Retinal pigment epithelial cell (primary cell): ENCODE measurements around the gene PMEPA1.

ENCODE experiments used
- DNase-seq: peaks from one replicate; pipeline ENCODE4 v3.0.0-alpha.2; 2010; ENCODE audit warnings: low read depth
- H3K4me3 ChIP-seq: 2 replicates; pipeline ENCODE4 v1.5.1; 2011; ENCODE audit warnings: mild to moderate bottlenecking, low read length, control low read depth, moderate library complexity
- CTCF ChIP-seq: conservative IDR thresholded peaks from 2 replicates; pipeline ENCODE4 v1.5.1; 2011; ENCODE audit warnings: low read depth, low read length, control low read depth, inconsistent platforms

The PMEPA1 gene

DNA sequence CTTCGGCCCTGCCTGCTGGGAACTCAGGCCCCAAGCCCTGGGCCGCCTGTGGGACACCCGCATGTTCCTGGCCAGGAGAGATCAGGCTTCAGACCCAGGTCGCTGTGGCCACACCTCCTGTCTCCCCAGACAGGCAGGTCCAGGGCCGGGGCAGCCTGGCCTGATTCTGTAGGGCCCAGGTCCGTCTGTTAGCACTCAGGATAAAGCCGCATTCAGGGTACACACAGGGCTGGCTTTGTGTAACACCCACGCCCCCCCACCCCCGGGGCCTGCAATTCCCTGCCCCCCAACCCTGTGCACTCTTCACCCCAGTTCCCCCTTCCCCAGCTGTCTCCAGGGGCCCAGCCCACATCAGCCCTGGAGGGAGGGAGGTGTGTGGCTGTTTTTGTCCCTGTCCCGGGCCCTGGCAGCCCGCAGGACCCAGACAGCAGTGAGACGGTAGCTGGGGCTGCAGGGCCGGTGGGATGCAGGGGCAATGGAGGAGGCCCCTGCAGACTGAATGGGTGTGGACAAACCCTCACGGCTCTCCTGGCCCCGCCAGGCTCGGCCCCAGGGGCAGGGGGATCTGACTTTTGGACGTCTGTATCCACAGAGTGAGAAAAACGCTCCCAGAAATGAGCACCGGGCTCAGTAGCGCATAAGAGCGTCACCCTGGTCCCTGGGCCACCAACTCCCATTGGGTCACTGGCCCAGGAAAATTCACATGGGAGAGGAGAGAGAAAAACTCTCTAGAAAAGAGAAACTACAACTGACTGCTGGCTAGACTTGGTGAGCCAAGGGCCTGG is 47.2 kb downstream of the PMEPA1 start:
- TF ChIP-seq CTCF = no peak
- H3K4me3 ChIP-seq = no peak overlapping the region
- no peak for DNase-seq

DNA sequence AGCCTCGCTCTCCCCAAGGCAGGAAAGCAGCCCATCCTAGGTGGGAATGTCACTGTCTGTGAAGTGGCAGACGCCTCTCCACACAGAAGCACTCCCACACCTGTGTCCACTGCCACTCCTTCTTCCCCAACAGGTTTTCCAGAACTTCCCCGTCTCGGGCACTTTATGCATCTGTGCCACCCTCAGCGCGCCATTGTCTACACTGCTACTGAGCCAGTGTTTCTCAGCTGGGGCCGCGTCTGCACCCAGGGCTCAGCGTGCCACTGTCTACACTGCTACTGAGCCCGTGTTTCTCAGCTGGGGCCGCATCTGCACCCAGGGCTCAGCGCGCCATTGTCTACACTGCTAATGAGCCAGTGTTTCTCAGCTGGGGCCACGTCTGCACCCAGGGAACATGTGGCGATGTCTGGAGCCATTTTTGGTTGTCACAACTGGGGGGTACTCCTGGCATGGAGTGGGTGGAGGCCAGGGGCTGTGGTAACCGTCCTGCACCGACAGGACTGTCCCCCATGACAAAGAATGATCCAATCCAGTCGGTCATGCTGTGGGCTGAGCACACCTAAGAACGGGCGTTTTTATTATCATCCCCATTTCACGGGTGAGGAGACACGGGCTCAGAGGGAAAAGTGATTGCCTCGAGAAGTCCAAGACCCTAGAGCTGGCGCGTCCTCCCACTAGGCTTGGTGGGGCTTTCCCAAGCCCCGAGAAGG is 47.9 kb downstream of the PMEPA1 start:
- no peak for DNase-seq
- H3K4me3 ChIP-seq = no peak overlapping the region
- TF ChIP-seq CTCF = no peak

- TF ChIP-seq CTCF = no peak
- H3K4me3 ChIP-seq = no peak overlapping the region
- no peak for DNase-seq
These were observed 48.7 kb downstream of the PMEPA1 start for GRCh38 chr20:57660922-57661745.

DNA sequence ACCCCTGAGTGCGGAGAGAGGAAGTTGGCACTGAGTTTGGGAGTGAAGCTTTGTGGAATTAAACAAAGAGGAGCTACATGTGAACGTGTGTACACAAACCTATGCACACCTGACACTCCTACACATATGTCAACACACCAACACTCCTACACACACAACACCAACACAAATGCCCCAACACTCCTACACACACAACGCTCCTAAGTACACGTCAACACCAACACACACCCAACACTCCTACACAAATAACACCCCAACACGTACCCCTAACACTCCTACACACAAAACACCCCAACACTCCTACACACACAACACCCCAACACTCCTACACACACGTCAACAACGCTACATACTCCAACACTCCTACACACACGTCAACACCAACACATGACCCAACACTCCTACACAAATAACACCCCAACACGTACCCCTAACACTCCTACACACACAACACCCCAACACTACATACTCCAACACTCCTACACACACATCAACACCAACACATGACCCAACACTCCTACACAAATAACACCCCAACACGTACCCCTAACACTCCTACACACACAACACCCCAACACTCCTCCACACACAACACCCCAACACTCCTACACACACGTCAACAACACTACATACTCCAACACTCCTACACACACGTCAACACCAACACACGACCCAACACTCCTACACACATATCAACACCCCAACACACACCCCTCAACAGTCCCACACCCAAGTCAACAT is 49.5 kb downstream of the PMEPA1 start:
- TF ChIP-seq CTCF = no peak
- no peak overlapping the region for H3K4me3 ChIP-seq
- no peak for DNase-seq

DNA sequence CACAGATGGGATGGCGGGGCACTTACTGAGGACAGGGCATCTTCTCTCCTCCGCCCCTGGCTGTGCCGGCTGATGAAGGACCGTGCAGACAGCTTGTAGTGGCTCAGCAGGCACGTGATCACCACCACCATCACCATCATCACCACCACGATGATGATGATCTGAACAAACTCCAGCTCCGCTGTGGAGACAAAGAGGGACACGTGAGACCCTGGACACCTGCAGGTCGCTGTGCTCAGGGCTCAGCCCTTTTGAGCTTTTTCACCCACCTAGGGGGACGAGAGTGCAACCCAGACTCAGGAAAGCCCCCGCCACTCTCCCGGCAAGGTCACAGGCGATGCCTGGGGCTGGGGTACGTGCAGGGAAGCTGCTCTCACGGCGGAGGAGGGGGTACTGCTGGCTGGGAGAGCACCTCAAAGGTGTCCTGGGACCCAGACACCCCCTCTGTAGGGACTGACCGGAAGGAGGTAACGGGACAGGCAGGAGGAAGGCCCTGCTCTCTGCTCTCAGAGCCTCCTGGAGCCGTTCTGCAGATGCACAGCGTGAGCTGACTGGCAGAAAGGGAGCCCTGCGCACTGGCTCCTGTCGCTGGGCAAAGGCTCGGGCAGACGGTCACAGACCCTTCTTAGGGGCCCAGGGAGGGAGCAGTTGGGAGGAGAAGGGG is 50.2 kb downstream of the PMEPA1 start:
- DNase-seq = no peak
- no peak overlapping the region for H3K4me3 ChIP-seq
- no peak for TF ChIP-seq CTCF

DNA sequence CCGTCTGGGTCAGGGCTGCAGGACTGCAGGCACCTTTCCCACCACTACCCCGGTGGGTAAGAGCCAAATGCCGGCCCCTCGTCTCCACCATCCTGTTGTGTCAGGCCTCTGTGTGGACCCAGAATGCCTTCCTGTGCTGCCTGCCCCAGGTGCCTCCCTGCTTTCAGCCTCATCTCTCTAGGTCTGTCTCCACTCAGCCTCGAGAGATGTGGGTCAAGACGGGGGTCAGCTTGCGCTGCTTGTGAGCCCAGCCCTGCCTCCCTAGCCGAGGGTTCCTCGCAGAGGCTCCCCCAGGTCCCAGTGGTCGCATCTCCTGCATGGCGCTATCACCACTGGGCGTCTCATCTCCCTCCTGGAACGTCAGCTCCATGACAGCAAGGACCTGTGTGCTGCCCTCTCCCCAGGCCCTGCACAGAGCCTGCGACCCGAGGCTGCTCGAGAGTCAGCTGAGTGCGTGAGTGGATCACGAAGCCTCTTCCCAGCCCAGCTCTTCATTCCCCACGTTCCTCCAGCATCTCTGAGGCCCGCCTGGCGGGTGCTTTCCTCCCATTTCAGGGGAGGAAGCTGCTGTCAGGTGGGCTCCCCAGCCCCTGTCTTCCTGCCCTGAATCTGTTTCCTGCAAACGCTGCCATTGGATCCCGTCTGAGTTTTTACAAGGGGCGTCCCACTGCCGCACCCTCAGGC is 50.8 kb downstream of the PMEPA1 start:
- no peak overlapping the region for H3K4me3 ChIP-seq
- DNase-seq = no peak
- TF ChIP-seq CTCF = no peak
